Sigmoid colon (tissue), 7 donors: ENCODE measurements around the gene CCDC169. TPM values are rescaled to one million over a fixed set of nuclear protein-coding genes. Genes with fewer than 3 reads are reported as not detected.
"Not testable (repeated sequence)": the region's sequence is repeated elsewhere in the genome, so short reads cannot be mapped to it uniquely, and the experiment has no call there.

Experiments used
- DNase-seq: peaks from one replicate; pipeline ENCODE4 v3.0.0-alpha.2; 2019
- H3K27ac ChIP-seq, 4 donors: fragments of 200-600 bp; sonication (generic); one replicate each; pipeline ENCODE4 v1.5.1; 2016 to 2019; ENCODE audit warnings: mild to moderate bottlenecking in 1 of 4
- H3K27me3 ChIP-seq, 3 donors: fragments of 200-600 bp; sonication (generic); one replicate each; pipeline ENCODE4 v1.5.1; 2019; ENCODE audit warnings: mild to moderate bottlenecking in 1 of 3
- H3K36me3 ChIP-seq, 4 donors: fragments of 200-600 bp; sonication (generic); one replicate each; pipeline ENCODE4 v1.5.1; 2016 to 2019
- H3K4me1 ChIP-seq, 4 donors: fragments of 200-600 bp; sonication (generic); one replicate each; pipeline ENCODE4 v1.5.1; 2017 to 2019
- H3K4me3 ChIP-seq, 4 donors: fragments of 200-600 bp; sonication (generic); one replicate each; pipeline ENCODE4 v1.5.1; 2017 to 2019; ENCODE audit warnings: mild to moderate bottlenecking in 2 of 4, moderate library complexity in 1 of 4
- H3K9me3 ChIP-seq, 4 donors: fragments of 200-600 bp in 3 of 4; sonication (generic) in 3 of 4; one replicate each; pipeline versions ENCODE4 v1.5.1 to v1.6.1; 2013 to 2019
- EP300 ChIP-seq, 4 donors: sonication (generic); formaldehyde crosslinking; IDR thresholded peaks; one replicate each; pipeline ENCODE4 v1.6.1; 2017; ENCODE audit warnings: antibody characterized with exemption in 4 of 4
- POLR2A ChIP-seq, 2 donors: fragments of 450-650 bp; IDR thresholded peaks; one replicate each; pipeline ENCODE4 v1.6.1; 2016; ENCODE audit warnings: antibody characterized with exemption in 2 of 2, mild to moderate bottlenecking in 2 of 2, moderate library complexity in 2 of 2
- POLR2AphosphoS5 ChIP-seq, 4 donors: sonication (generic); formaldehyde crosslinking; IDR thresholded peaks; one replicate each; pipeline ENCODE4 v1.6.1; 2017; ENCODE audit warnings: antibody characterized with exemption in 4 of 4
- WGBS, 2 donors: extraction: QIAGEN DNeasy Blood & Tissue Kit; methylation state at CpG; one replicate each; pipeline ENCODE4 v1.1.7; 2013; 5-methylcytosine and 5-hydroxymethylcytosine counted together
- intact Hi-C: fragments of 100-400 bp; cut with DNase I; formaldehyde crosslinking; loops from one replicate; pipeline ENCODE4 v1.15.1; 2023
- polyA plus RNA-seq, 3 donors: library from polyadenylated mRNA; stranded (reverse); fragments of 200-250 nt; gene quantifications; one replicate each; pipeline ENCODE4 v1.2.3, GENCODE V29; 2013
- total RNA-seq, 4 donors: library from RNA; depleted of rRNA; stranded (reverse); fragments of >200 nt; gene quantifications; one replicate each; pipeline ENCODE4 v1.1.0, GENCODE V29; 2016
- TF ChIP-seq, protein P1 (sequence below), 4 experiments: fragments of 450-650 bp in 3 of 4; fragments of 200-600 bp in 1 of 4; IDR thresholded peaks; one replicate each; pipeline ENCODE4 v1.5.1; 2016 to 2019; ENCODE audit warnings: antibody characterized with exemption in 4 of 4, mild to moderate bottlenecking in 3 of 4, moderate library complexity in 2 of 4
- donor health status: healthy with polysubstance abuse.
- donor health status: Bipolar disorder and iron deficiency.
- donor health status: healthy.

The CCDC169 gene
- total and polyA plus RNA-seq, 7 donors: 0.42 to 12.5 (median 3.0) TPM; not detected in 2

DNA sequence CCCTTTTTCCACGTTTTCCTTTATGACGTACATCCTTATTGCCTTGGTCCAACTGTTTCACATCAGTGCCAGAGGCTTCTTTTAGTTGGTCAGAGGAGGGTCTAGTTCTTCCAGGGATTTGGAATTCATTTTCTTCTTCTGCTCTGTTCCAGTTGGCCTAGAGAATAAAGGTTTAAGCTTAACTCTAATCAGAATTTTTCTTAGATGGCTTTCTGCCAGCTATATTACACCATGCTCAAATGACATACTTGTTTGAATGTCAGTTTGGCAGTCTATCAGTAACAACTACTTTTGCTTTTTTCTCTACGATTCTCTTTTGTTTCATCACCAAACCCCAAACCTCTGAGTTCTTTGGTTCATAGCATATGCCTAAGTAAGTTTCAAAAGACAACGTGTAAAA is 31.7 kb upstream of the CCDC169 start:
- H3K27me3 ChIP-seq: no peaks in the 10 kb centered on the region
- no peaks in the 10 kb centered on the region for H3K9me3 ChIP-seq
- TF ChIP-seq POLR2AphosphoS5 (IDR thresholded peaks at IDR 0.05): no peak
- TF ChIP-seq, protein P1, sequence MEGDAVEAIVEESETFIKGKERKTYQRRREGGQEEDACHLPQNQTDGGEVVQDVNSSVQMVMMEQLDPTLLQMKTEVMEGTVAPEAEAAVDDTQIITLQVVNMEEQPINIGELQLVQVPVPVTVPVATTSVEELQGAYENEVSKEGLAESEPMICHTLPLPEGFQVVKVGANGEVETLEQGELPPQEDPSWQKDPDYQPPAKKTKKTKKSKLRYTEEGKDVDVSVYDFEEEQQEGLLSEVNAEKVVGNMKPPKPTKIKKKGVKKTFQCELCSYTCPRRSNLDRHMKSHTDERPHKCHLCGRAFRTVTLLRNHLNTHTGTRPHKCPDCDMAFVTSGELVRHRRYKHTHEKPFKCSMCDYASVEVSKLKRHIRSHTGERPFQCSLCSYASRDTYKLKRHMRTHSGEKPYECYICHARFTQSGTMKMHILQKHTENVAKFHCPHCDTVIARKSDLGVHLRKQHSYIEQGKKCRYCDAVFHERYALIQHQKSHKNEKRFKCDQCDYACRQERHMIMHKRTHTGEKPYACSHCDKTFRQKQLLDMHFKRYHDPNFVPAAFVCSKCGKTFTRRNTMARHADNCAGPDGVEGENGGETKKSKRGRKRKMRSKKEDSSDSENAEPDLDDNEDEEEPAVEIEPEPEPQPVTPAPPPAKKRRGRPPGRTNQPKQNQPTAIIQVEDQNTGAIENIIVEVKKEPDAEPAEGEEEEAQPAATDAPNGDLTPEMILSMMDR (IDR thresholded peaks at IDR 0.05): no peak
- TF ChIP-seq EP300 (IDR thresholded peaks at IDR 0.05): no peak
- no peak for TF ChIP-seq POLR2A (IDR thresholded peaks at IDR 0.05)
- peaks cover 0 to 42% (median 21%) of the 10 kb centered on the region in 4 donors for H3K4me1 ChIP-seq
- no peak overlapping the region for H3K4me3 ChIP-seq
- intact Hi-C loops: no loop called here
- no peak overlapping the region for H3K27ac ChIP-seq
- H3K36me3 ChIP-seq: peaks cover 3 to 71% (median 27%) of the 10 kb centered on the region in 4 donors
- 52 to 76% methylated on average over 4 of the region's 4 CpGs for WGBS, 2 donors
- no peak for DNase-seq

- Histone ChIP-seq H3K4me1 (peaks cover 0 to 36% (median 19%) of the 10 kb centered on the region in 4 donors), H3K27me3 (no peaks in the 10 kb centered on the region), H3K27ac (no peak overlapping the region), H3K9me3 (no peaks in the 10 kb centered on the region), H3K4me3 (no peak overlapping the region), H3K36me3 (peaks cover 9 to 76% (median 31%) of the 10 kb centered on the region in 4 donors)
- TF ChIP-seq POLR2A (IDR thresholded peaks at IDR 0.05) (no peak), EP300 (IDR thresholded peaks at IDR 0.05) (no peak), POLR2AphosphoS5 (IDR thresholded peaks at IDR 0.05) (no peak)
- TF ChIP-seq, protein P1 (IDR thresholded peaks at IDR 0.05): no peak
- intact Hi-C loops: no loop called here
- DNase-seq: no peak
- WGBS, 2 donors: 79 to 80% methylated on average over 2 of the region's 2 CpGs
Measured at GRCh38 chr13:36328821-36329220, 31.2 kb upstream of the CCDC169 start.

DNA sequence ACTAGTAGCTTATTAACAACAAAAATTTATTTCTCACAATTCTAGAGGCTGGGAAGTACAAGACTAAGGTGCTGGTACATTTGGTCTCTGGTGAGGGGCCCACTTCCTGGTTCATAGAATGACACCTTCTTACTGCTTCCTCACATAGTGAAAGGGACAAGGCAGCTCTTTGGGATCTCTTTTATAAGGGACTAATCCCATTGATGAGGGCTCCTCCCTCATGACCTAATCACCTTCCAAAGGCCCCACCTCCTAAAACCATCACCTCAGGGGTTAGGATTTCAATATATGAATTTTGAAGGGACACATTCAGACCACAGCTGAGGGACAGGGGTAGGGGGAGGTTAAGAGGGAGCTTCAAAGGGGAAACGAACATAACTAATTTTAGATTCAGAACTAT is 28.3 kb upstream of the CCDC169 start:
- Histone ChIP-seq H3K4me3 (no peak overlapping the region), H3K27me3 (no peaks in the 10 kb centered on the region), H3K4me1 (peaks cover 0 to 10% (median 4%) of the 10 kb centered on the region in 4 donors), H3K36me3 (peaks cover 16 to 91% (median 41%) of the 10 kb centered on the region in 4 donors), H3K27ac (no peak overlapping the region), H3K9me3 (no peaks in the 10 kb centered on the region)
- DNase-seq: no peak
- WGBS, 2 donors: 58 to 80% methylated on average over 1 of the region's 1 CpG
- intact Hi-C loops: no loop called here
- no peak for TF ChIP-seq EP300 (IDR thresholded peaks at IDR 0.05)
- TF ChIP-seq, protein P1 (IDR thresholded peaks at IDR 0.05): no peak
- no peak for TF ChIP-seq POLR2A (IDR thresholded peaks at IDR 0.05)
- TF ChIP-seq POLR2AphosphoS5 (IDR thresholded peaks at IDR 0.05): no peak

- intact Hi-C loops, H3K4me3 ChIP-seq, H3K27me3 ChIP-seq, H3K4me1 ChIP-seq, H3K9me3 ChIP-seq, DNase-seq, H3K27ac ChIP-seq: not testable (repeated sequence)
- H3K36me3 ChIP-seq: peaks cover 16 to 83% (median 38%) of the 10 kb centered on the region in 4 donors
- WGBS, 2 donors: 74 to 83% methylated on average over 5 of the region's 5 CpGs
Measured at GRCh38 chr13:36324881-36325280, 27.3 kb upstream of the CCDC169 start.

DNA sequence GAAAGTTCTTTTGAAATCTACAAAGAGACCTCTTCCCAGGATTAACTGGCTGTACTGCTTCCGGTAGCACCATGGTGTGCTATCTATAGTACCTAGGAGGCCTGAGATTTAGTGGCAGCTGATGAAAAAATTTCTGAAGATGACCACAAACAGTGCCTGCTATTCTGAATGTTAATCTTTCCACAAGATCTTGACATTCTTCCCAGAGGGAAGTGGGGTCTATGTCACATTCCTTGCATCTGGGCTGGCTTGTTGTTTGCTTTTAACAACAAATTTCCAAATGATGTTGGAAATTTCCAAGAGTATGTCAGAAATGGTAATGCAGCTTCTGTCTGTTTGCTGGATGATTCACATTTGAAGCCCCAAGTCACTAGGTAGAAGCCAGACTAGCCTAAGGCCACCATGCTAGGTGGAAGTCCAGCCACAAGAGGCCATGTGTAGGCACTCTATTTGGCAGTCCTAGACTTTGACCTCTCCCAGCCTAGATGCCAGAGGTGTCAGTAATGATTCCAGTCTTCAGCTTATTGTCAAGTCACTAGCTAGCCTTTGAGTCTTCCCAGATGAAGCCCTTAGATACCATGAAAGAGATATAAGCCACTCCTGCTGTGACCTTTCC is 26.4 kb upstream of the CCDC169 start:
- TF ChIP-seq POLR2A (IDR thresholded peaks at IDR 0.05) (no peak), EP300 (IDR thresholded peaks at IDR 0.05) (no peak), POLR2AphosphoS5 (IDR thresholded peaks at IDR 0.05) (no peak)
- TF ChIP-seq, protein P1 (IDR thresholded peaks at IDR 0.05): no peak
- Histone ChIP-seq H3K36me3 (peaks cover 16 to 76% (median 37%) of the 10 kb centered on the region in 4 donors), H3K27ac (no peak overlapping the region), H3K4me1 (no peaks in the 10 kb centered on the region), H3K4me3 (no peak overlapping the region), H3K9me3 (no peaks in the 10 kb centered on the region), H3K27me3 (no peaks in the 10 kb centered on the region)
- DNase-seq: no peak
- 94 to 97% methylated on average over 1 of the region's 1 CpG for whole genome bisulfite sequencing, 2 donors
- intact Hi-C loops: no loop called here
